SJCRH30 (cell line): ENCODE results near the gene SBF2. TPM values are rescaled to one million over a fixed set of nuclear protein-coding genes. Genes with fewer than 3 reads are reported as not detected.
A peak's percentile ranks its signal among the peaks of the same experiment; 100 is the strongest.
"Not testable (repeated sequence)": the region's sequence is repeated elsewhere in the genome, so short reads cannot be mapped to it uniquely, and the experiment has no call there.

Experiments
- DNase-seq, 2 experiments: peaks; one replicate each; pipeline ENCODE4 v3.0.0-alpha.2; 2015 to 2020
- H3K27ac ChIP-seq: fragments of 250-450 bp; sonication (Bioruptor Pico); 2 replicates; pipeline ENCODE4 v1.5.1; 2020; ENCODE audit warnings: mild to moderate bottlenecking, moderate library complexity
- H3K27me3 ChIP-seq: fragments of 250-450 bp; sonication (Bioruptor Pico); 2 replicates; pipeline ENCODE4 v1.5.1; 2020; ENCODE audit warnings: mild to moderate bottlenecking, moderate library complexity
- H3K36me3 ChIP-seq: fragments of 250-450 bp; sonication (Bioruptor Pico); 2 replicates; pipeline ENCODE4 v1.5.1; 2020; ENCODE audit warnings: mild to moderate bottlenecking, moderate library complexity
- H3K4me1 ChIP-seq: fragments of 250-450 bp; sonication (Bioruptor Pico); 2 replicates; pipeline ENCODE4 v1.5.1; 2020; ENCODE audit warnings: mild to moderate bottlenecking, moderate library complexity
- H3K4me3 ChIP-seq: fragments of 250-450 bp; sonication (Bioruptor Pico); 2 replicates; pipeline ENCODE4 v1.5.1; 2020; ENCODE audit warnings: mild to moderate bottlenecking, moderate library complexity
- H3K9me3 ChIP-seq: fragments of 250-450 bp; sonication (Bioruptor Pico); replicated peaks from 2 replicates; pipeline ENCODE4 v1.5.1; 2020; ENCODE audit warnings: mild to moderate bottlenecking, moderate library complexity
- total RNA-seq: library from RNA; depleted of rRNA; stranded (reverse); fragments of >200 nt; shearing (Covaris generic); gene quantifications from 2 replicates; pipeline ENCODE4 v1.2.3, GENCODE V29; 2014

The SBF2 gene
- total RNA-seq, 1 experiment from 2014 or later: 34.7 TPM

GRCh38 chr11:9752091-9752490 is 541.9 kb downstream of the SBF2 start:
- Histone ChIP-seq H3K27me3 (no peaks in the 10 kb centered on the region), H3K4me3 (no peak overlapping the region), H3K4me1 (peaks cover 13% of the 10 kb centered on the region), H3K9me3 (no peaks in the 10 kb centered on the region), H3K27ac (no peak overlapping the region), H3K36me3 (peaks cover 14% of the 10 kb centered on the region)
- no peak for DNase-seq

GRCh38 chr11:9750551-9750950 is 543.5 kb downstream of the SBF2 start:
- Histone ChIP-seq H3K4me1 (peaks cover 4% of the 10 kb centered on the region), H3K27me3 (no peaks in the 10 kb centered on the region), H3K36me3 (peaks cover 16% of the 10 kb centered on the region), H3K4me3 (no peak overlapping the region), H3K27ac (no peak overlapping the region), H3K9me3 (no peaks in the 10 kb centered on the region)
- DNase-seq: no peak

- no peaks in the 10 kb centered on the region for H3K4me1 ChIP-seq
- H3K27me3 ChIP-seq: no peaks in the 10 kb centered on the region
- H3K36me3 ChIP-seq: peaks cover 22% of the 10 kb centered on the region
- no peaks in the 10 kb centered on the region for H3K9me3 ChIP-seq
- peak; percentile 61 to 73 for DNase-seq
- H3K4me3 ChIP-seq: no peak overlapping the region
- H3K27ac ChIP-seq: no peak overlapping the region
Measured at GRCh38 chr11:9748361-9748970, 545.6 kb downstream of the SBF2 start.

- no peak for DNase-seq
- Histone ChIP-seq H3K27ac (no peak overlapping the region), H3K4me3 (no peak overlapping the region), H3K36me3 (peaks cover 22% of the 10 kb centered on the region), H3K4me1 (no peaks in the 10 kb centered on the region), H3K27me3 (no peaks in the 10 kb centered on the region), H3K9me3 (no peaks in the 10 kb centered on the region)
Measured at GRCh38 chr11:9747828-9748227, 546.2 kb downstream of the SBF2 start.

- Histone ChIP-seq H3K36me3 (peaks cover 22% of the 10 kb centered on the region), H3K27ac (no peak overlapping the region), H3K4me3 (no peak overlapping the region), H3K9me3 (no peaks in the 10 kb centered on the region), H3K4me1 (no peaks in the 10 kb centered on the region), H3K27me3 (no peaks in the 10 kb centered on the region)
- DNase-seq: no peak
Measured at GRCh38 chr11:9747229-9747628, 546.8 kb downstream of the SBF2 start.

GRCh38 chr11:9745411-9746211 is 548.4 kb downstream of the SBF2 start:
- peaks cover 32% of the 10 kb centered on the region for H3K36me3 ChIP-seq
- H3K4me1 ChIP-seq: no peaks in the 10 kb centered on the region
- H3K4me3 ChIP-seq: no peak overlapping the region
- DNase-seq: no peak
- H3K27me3 ChIP-seq: no peaks in the 10 kb centered on the region
- no peak overlapping the region for H3K27ac ChIP-seq
- H3K9me3 ChIP-seq: no peaks in the 10 kb centered on the region

- H3K9me3 ChIP-seq, H3K4me1 ChIP-seq, H3K4me3 ChIP-seq, DNase-seq, H3K27ac ChIP-seq, H3K27me3 ChIP-seq: not testable (repeated sequence)
- peaks cover 34% of the 10 kb centered on the region for H3K36me3 ChIP-seq
Measured at GRCh38 chr11:9743512-9743911, 550.5 kb downstream of the SBF2 start.

- Histone ChIP-seq H3K4me1 (no peaks in the 10 kb centered on the region), H3K27me3 (no peaks in the 10 kb centered on the region), H3K9me3 (no peaks in the 10 kb centered on the region), H3K27ac (no peak overlapping the region), H3K4me3 (no peak overlapping the region), H3K36me3 (peaks cover 32% of the 10 kb centered on the region)
- DNase-seq: no peak
Measured at GRCh38 chr11:9741260-9741659, 552.8 kb downstream of the SBF2 start.

GRCh38 chr11:9740202-9740883 is 553.7 kb downstream of the SBF2 start:
- H3K27me3 ChIP-seq: no peaks in the 10 kb centered on the region
- peaks cover 4% of the 10 kb centered on the region; the same call in 1 of the 2 replicates for H3K9me3 ChIP-seq
- H3K4me3 ChIP-seq: no peak overlapping the region
- no peak overlapping the region for H3K27ac ChIP-seq
- peaks cover 30% of the 10 kb centered on the region for H3K36me3 ChIP-seq
- no peak for DNase-seq
- no peaks in the 10 kb centered on the region for H3K4me1 ChIP-seq

- Histone ChIP-seq H3K9me3 (peaks cover 4% of the 10 kb centered on the region; the same call in 1 of the 2 replicates), H3K36me3 (peaks cover 30% of the 10 kb centered on the region), H3K27me3 (no peaks in the 10 kb centered on the region), H3K4me1 (no peaks in the 10 kb centered on the region), H3K27ac (no peak overlapping the region), H3K4me3 (no peak overlapping the region)
- no peak for DNase-seq
Measured at GRCh38 chr11:9739123-9739900, 554.7 kb downstream of the SBF2 start.

- Histone ChIP-seq H3K36me3 (peaks cover 35% of the 10 kb centered on the region), H3K27me3 (no peaks in the 10 kb centered on the region)
Measured at GRCh38 chr11:9738707-9739106, 555.3 kb downstream of the SBF2 start.

GRCh38 chr11:9738116-9738515 is 555.9 kb downstream of the SBF2 start:
- Histone ChIP-seq H3K4me3 (no peak overlapping the region), H3K27ac (no peak overlapping the region), H3K9me3 (peaks cover 4% of the 10 kb centered on the region; the same call in 1 of the 2 replicates), H3K4me1 (no peaks in the 10 kb centered on the region), H3K27me3 (no peaks in the 10 kb centered on the region), H3K36me3 (peaks cover 37% of the 10 kb centered on the region)
- peak in 1 of 2 experiments; percentile 39 for DNase-seq

More at GRCh38 chr11:9738707-9739106, 555.3 kb downstream of the SBF2 start:
- Histone ChIP-seq H3K27ac (no peak overlapping the region), H3K4me3 (no peak overlapping the region), H3K9me3 (peaks cover 4% of the 10 kb centered on the region; the same call in 1 of the 2 replicates), H3K4me1 (no peaks in the 10 kb centered on the region)
- no peak for DNase-seq

- DNase-seq: no peak
- no peak overlapping the region for H3K27ac ChIP-seq
- no peaks in the 10 kb centered on the region for H3K27me3 ChIP-seq
- H3K4me1 ChIP-seq: no peaks in the 10 kb centered on the region
- H3K36me3 ChIP-seq: peaks cover 37% of the 10 kb centered on the region
- peaks cover 4% of the 10 kb centered on the region; the same call in 1 of the 2 replicates for H3K9me3 ChIP-seq
- H3K4me3 ChIP-seq: no peak overlapping the region
Measured at GRCh38 chr11:9736365-9736764, 557.7 kb downstream of the SBF2 start.

GRCh38 chr11:9735919-9736318 is 558.1 kb downstream of the SBF2 start:
- peaks cover 36% of the 10 kb centered on the region for H3K36me3 ChIP-seq
- H3K4me3 ChIP-seq: no peak overlapping the region

More at GRCh38 chr11:9735919-9736318, 558.1 kb downstream of the SBF2 start:
- Histone ChIP-seq H3K27ac (no peak overlapping the region), H3K27me3 (no peaks in the 10 kb centered on the region), H3K4me1 (no peaks in the 10 kb centered on the region), H3K9me3 (peaks cover 4% of the 10 kb centered on the region; the same call in 1 of the 2 replicates)
- no peak for DNase-seq
